GM12865 (cell line): ENCODE results near the gene SSR4.

ENCODE experiments used
- DNase-seq: peaks from one replicate; pipeline ENCODE4 v3.0.0; 2010; ENCODE audit warnings: low read depth
- H3K4me3 ChIP-seq: 2 replicates; pipeline ENCODE4 v1.5.1; 2011; ENCODE audit warnings: mild to moderate bottlenecking, low read depth, low read length, control low read depth
- TF ChIP-seq, protein P1 (sequence below): IDR thresholded peaks from 2 replicates; pipeline ENCODE4 v1.5.1; 2011; ENCODE audit warnings: low read length, control low read depth, low read depth, inconsistent platforms; ENCODE audit not compliant: insufficient read depth; ENCODE audit errors: missing control alignments

Gene SSR4

GRCh38 chrX:153762626-153763173 is 31.8 kb upstream of the SSR4 start:
- TF ChIP-seq, protein P1, sequence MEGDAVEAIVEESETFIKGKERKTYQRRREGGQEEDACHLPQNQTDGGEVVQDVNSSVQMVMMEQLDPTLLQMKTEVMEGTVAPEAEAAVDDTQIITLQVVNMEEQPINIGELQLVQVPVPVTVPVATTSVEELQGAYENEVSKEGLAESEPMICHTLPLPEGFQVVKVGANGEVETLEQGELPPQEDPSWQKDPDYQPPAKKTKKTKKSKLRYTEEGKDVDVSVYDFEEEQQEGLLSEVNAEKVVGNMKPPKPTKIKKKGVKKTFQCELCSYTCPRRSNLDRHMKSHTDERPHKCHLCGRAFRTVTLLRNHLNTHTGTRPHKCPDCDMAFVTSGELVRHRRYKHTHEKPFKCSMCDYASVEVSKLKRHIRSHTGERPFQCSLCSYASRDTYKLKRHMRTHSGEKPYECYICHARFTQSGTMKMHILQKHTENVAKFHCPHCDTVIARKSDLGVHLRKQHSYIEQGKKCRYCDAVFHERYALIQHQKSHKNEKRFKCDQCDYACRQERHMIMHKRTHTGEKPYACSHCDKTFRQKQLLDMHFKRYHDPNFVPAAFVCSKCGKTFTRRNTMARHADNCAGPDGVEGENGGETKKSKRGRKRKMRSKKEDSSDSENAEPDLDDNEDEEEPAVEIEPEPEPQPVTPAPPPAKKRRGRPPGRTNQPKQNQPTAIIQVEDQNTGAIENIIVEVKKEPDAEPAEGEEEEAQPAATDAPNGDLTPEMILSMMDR, result no peak
- DNase-seq, result no peak
- H3K4me3 ChIP-seq, result no peak overlapping the region

- no peak for DNase-seq
- no peak overlapping the region for H3K4me3 ChIP-seq
- TF ChIP-seq, protein P1, result no peak
These were observed 31.1 kb upstream of the SSR4 start for GRCh38 chrX:153763298-153763932.

DNA sequence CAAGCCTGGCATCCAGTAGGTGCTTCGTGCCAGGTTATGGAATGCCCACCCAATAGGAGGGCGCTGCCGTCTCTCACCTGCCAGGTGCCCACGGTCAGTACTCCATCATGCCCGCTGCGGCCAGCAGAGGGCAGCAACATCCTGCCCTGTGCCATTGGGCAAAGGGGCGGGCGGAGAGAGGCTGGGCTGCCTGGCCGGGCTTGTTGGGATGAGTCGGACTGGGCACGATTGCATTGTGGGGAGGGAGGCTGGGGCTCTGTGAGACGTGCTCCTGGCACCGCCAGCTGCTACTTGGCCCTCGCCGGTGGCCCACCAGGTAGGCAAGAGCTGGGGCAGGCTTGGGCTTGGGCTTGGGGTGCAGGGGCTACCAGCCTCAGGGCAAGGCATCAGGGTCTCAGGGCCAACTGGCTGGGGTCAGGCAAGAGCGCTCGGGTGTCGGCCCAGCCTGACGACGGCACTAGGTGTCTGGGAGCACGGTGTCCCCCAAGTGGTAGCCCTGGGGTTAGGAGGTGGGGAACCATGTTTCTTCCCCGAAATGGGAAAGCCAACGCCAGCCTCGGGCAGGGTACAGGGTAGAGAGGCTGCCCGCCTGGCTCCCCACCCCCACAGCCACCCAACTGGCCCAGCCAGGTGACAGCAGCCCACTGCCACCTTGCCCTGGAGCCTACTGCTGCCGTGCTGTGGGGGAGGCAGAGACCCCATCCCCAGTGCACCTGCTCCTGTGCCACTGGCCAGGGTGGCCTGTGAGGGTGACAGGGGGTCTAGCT is 30.3 kb upstream of the SSR4 start, which contains the start of gene PLXNB3:
TSS of gene PLXNB3 (plus strand) at position 261 of the 767 bp plus-strand sequence. CDS start 1,287 bp downstream, outside the sequence.
- TF ChIP-seq, protein P1, result peak; percentile 73
- no peak within 1 kb of the TSS for H3K4me3 ChIP-seq
- DNase-seq, result peak; percentile 64

GRCh38 chrX:153764786-153765137 is 29.7 kb upstream of the SSR4 start:
- TF ChIP-seq, protein P1, result no peak
- no peak for DNase-seq
- H3K4me3 ChIP-seq, result no peak overlapping the region

- TF ChIP-seq, protein P1, result no peak
- no peak overlapping the region for H3K4me3 ChIP-seq
- DNase-seq, result peak; percentile 0
These were observed 29.1 kb upstream of the SSR4 start for GRCh38 chrX:153765138-153766079.

DNA sequence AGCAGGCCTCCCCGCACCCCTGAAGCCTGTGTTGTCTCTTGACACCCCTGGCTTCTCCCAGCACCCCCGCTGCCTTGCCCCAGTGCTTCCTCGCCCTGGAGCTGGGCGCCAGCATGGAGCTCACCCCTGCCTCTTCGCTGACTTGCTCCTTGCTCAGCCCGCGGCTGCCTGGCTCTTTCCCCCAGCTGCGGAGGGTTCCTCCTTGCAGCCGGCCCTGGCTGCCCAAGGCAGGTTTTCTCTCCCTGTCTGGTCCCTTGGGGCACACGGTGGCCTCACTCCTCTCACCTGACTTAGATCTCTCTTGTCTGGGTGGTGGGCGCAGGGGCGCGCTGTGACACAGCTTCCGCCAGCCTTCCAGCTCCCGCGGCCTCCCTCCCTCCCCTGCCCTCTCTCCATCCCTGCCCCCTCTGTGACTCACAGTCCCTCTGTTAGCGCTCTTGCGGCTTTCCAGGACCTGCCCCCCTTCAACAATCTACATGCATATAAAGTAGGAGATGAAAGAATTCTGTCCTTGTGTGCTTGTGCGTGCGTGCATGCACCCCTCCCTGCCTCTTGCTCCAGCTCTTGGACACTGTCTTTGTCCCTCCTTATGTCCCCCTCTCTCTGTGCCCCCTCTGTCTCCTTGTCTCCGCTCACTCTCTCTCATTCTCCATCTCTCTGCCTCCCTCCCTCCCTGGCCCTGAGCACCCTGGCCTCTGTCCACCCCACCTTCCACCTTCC is 28.2 kb upstream of the SSR4 start:
- TF ChIP-seq, protein P1, result no peak
- no peak overlapping the region for H3K4me3 ChIP-seq
- DNase-seq, result peak; percentile 0
